ENCODE data around the gene RORC.
A peak's percentile ranks its signal among the peaks of the same experiment; 100 is the strongest.

Gene RORC

GRCh38 chr1:151843398-151843797 lies 11.8 kb upstream of the RORC start:
- no peak overlapping the region for H3K27ac ChIP-seq
- ChIA-PET POLR2A (ENCODE audit: low non-redundant PET) (interaction anchor here (0.7 kb wide), 1 partner anchor 39 kb away, joined by 4 read pairs; no protein-coding TSS in a partner anchor), CTCF (no interaction called here)
- no peak for TF ChIP-seq CTCF (conservative IDR thresholded peaks at IDR 0.05; ENCODE audit: low read depth)
- no peak for DNase-seq (ENCODE audit: low spot score)

GRCh38 chr1:151841141-151841540 lies 9.5 kb upstream of the RORC start:
- peak; percentile 20 for DNase-seq (ENCODE audit: low spot score)
- ChIA-PET POLR2A (ENCODE audit: low non-redundant PET) (no interaction called here), CTCF (no interaction called here)
- no peak for TF ChIP-seq CTCF (conservative IDR thresholded peaks at IDR 0.05; ENCODE audit: low read depth)
- no peak overlapping the region for H3K27ac ChIP-seq

GRCh38 chr1:151840421-151840820 lies 8.8 kb upstream of the RORC start:
- no peak for TF ChIP-seq CTCF (conservative IDR thresholded peaks at IDR 0.05; ENCODE audit: low read depth)
- no peak for DNase-seq (ENCODE audit: low spot score)
- H3K27ac ChIP-seq, result peak overlapping the region; percentile 73
- CTCF ChIA-PET, result interaction anchor here (0.6 to 0.8 kb wide), 2 partner anchors 10 to 147 kb away, joined by 3 to 4 read pairs; no protein-coding TSS in a partner anchor
- POLR2A ChIA-PET (ENCODE audit: low non-redundant PET), result interaction anchor here (0.6 kb wide), 1 partner anchor 152 kb away, joined by 4 read pairs; no protein-coding TSS in a partner anchor

DNA sequence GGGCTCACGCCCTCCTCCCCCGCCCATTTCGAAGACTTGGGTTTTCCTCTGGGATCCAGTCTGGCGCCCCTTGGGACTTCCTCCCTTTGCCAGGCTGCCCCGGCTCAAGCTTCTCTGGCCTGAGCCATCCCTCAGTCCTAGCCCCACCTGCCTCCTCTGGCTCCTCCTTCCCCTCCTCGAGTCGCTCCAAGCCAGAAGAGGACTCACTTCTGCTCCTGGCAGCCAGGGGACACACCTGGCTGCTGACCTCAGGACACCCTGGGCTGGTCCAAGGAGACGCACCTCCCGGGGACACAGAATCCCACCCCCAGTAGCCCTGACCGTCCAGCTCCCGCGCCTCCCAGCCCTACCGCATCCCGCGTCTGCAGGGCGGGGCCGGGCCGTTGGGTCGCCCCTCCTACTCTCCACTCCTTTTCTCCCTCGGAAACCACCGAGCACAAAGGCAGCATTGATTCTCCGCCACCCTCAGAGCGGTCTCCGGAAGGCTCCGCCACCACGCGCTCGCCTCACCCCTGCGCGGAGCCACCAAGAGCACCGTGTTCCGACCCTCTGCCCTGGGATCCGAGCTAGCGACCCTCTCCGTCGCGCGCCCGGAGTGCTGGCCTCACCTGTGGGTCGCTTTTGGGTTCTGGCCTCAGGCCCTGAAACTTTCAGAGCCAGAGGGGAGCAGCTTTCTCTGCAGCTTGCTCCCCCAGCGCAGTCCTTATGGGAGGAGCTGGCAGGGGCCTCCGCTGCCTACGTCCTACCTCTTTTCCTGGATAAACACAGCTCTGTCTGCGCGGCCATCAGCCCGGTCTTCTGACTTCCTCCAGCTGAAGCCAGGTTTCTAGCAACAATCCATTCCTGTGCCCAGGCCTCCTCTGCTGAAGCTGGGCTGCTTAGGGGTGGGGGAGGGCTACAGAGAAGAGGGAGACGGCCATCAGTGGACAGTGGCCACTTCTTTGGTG lies 8.1 kb upstream of the RORC start, which contains the start of gene C2CD4D:
Gene C2CD4D (minus strand): TSS at position 364 of the 947 bp plus-strand sequence. CDS start 831 bp downstream, outside the sequence.
- CTCF ChIA-PET, result interaction anchor here (0.6 to 0.8 kb wide), 2 partner anchors 9 to 146 kb away, joined by 3 to 4 read pairs; no protein-coding TSS in a partner anchor
- POLR2A ChIA-PET (ENCODE audit: low non-redundant PET), result interaction anchor here (0.6 kb wide), 2 partner anchors 50 to 152 kb away, joined by 3 to 4 read pairs; no protein-coding TSS in a partner anchor
- peak within 1 kb of the TSS; percentile 73 for H3K27ac ChIP-seq
- peak; percentile 69 for DNase-seq (ENCODE audit: low spot score)
- TF ChIP-seq CTCF (conservative IDR thresholded peaks at IDR 0.05; ENCODE audit: low read depth), result no peak

GRCh38 chr1:151839082-151839412 lies 7.4 kb upstream of the RORC start:
- no peak for TF ChIP-seq CTCF (conservative IDR thresholded peaks at IDR 0.05; ENCODE audit: low read depth)
- peak overlapping the region; percentile 73 for H3K27ac ChIP-seq
- ChIA-PET POLR2A (ENCODE audit: low non-redundant PET) (interaction anchor here (0.6 kb wide), 1 partner anchor 50 kb away, joined by 3 read pairs; no protein-coding TSS in a partner anchor), CTCF (no interaction called here)
- DNase-seq (ENCODE audit: low spot score), result no peak

GRCh38 chr1:151838222-151839081 lies 6.8 kb upstream of the RORC start:
- no peak for TF ChIP-seq CTCF (conservative IDR thresholded peaks at IDR 0.05; ENCODE audit: low read depth)
- CTCF ChIA-PET, result no interaction called here
- POLR2A ChIA-PET (ENCODE audit: low non-redundant PET), result no interaction called here
- peak overlapping the region; percentile 77; the same call in 1 of the 2 replicates for H3K27ac ChIP-seq
- DNase-seq (ENCODE audit: low spot score), result no peak
